ENCODE measurements around the gene ABLIM1.

Gene ABLIM1

GRCh38 chr10:114403541-114404161, 254.4 kb downstream of the ABLIM1 start:
- TF ChIP-seq EZH2phosphoT487 (IDR thresholded peaks at IDR 0.05; ENCODE audit: low read length), result no peak
- TF ChIP-seq CTCF (IDR thresholded peaks at IDR 0.05; ENCODE audit: low read length), result no peak
- TF ChIP-seq EZH2 (optimal IDR thresholded peaks at IDR 0.05; ENCODE audit: low read depth, low read length), result no peak
- no peaks in the 10 kb centered on the region for H3K36me3 ChIP-seq (replicated peaks; ENCODE audit: insufficient read depth, low read length)
- no peaks in the 10 kb centered on the region for H3K4me1 ChIP-seq (ENCODE audit: low read length)
- no peak overlapping the region for H2AFZ ChIP-seq (ENCODE audit: low read length)
- H3K4me3 ChIP-seq (ENCODE audit: low read length), result no peak overlapping the region
- H4K20me1 ChIP-seq (ENCODE audit: insufficient read depth, low read length), result no peaks in the 10 kb centered on the region
- H3K27ac ChIP-seq (ENCODE audit: low read length), result no peak overlapping the region
- H3K27me3 ChIP-seq (replicated peaks; ENCODE audit: insufficient read depth, low read length), result no peaks in the 10 kb centered on the region; the same call in 1 of the 2 replicates
- no peak overlapping the region for H3K9ac ChIP-seq (ENCODE audit: low read length)
- H3F3A ChIP-seq (ENCODE audit: insufficient read depth, low read length), result no peaks in the 10 kb centered on the region
- H3K4me2 ChIP-seq (ENCODE audit: low read depth, low read length), result peak overlapping the region; percentile 31; the same call in 1 of the 2 replicates
- H3K9me2 ChIP-seq (replicated peaks; ENCODE audit: insufficient read depth, low read length), result no peaks in the 10 kb centered on the region
- no peak for DNase-seq
- H3K79me2 ChIP-seq (ENCODE audit: low read length), result no peaks in the 10 kb centered on the region
- H3K9me3 ChIP-seq (replicated peaks; ENCODE audit: insufficient read depth, low read length), result no peaks in the 10 kb centered on the region

- Histone ChIP-seq H3K4me1 (ENCODE audit: low read length) (no peaks in the 10 kb centered on the region), H3K4me3 (ENCODE audit: low read length) (no peak overlapping the region), H3F3A (ENCODE audit: insufficient read depth, low read length) (no peaks in the 10 kb centered on the region), H2AFZ (ENCODE audit: low read length) (no peak overlapping the region), H3K9ac (ENCODE audit: low read length) (no peak overlapping the region), H3K79me2 (ENCODE audit: low read length) (no peaks in the 10 kb centered on the region), H3K27me3 (replicated peaks; ENCODE audit: insufficient read depth, low read length) (no peaks in the 10 kb centered on the region; the same call in 1 of the 2 replicates), H3K9me3 (replicated peaks; ENCODE audit: insufficient read depth, low read length) (no peaks in the 10 kb centered on the region), H3K27ac (ENCODE audit: low read length) (no peak overlapping the region), H3K4me2 (ENCODE audit: low read depth, low read length) (peak overlapping the region; percentile 31; the same call in 1 of the 2 replicates), H4K20me1 (ENCODE audit: insufficient read depth, low read length) (no peaks in the 10 kb centered on the region), H3K36me3 (replicated peaks; ENCODE audit: insufficient read depth, low read length) (no peaks in the 10 kb centered on the region), H3K9me2 (replicated peaks; ENCODE audit: insufficient read depth, low read length) (no peaks in the 10 kb centered on the region)
- no peak for DNase-seq
- TF ChIP-seq CTCF (IDR thresholded peaks at IDR 0.05; ENCODE audit: low read length) (no peak), EZH2 (optimal IDR thresholded peaks at IDR 0.05; ENCODE audit: low read depth, low read length) (no peak), EZH2phosphoT487 (IDR thresholded peaks at IDR 0.05; ENCODE audit: low read length) (no peak)
Measured at GRCh38 chr10:114402871-114403540, 255.1 kb downstream of the ABLIM1 start.

GRCh38 chr10:114402233-114402632, 255.8 kb downstream of the ABLIM1 start:
- H3K79me2 ChIP-seq (ENCODE audit: low read length), result no peaks in the 10 kb centered on the region
- no peak overlapping the region for H3K9ac ChIP-seq (ENCODE audit: low read length)
- H3F3A ChIP-seq (ENCODE audit: insufficient read depth, low read length), result no peaks in the 10 kb centered on the region
- no peak overlapping the region for H3K4me3 ChIP-seq (ENCODE audit: low read length)
- no peaks in the 10 kb centered on the region for H4K20me1 ChIP-seq (ENCODE audit: insufficient read depth, low read length)
- TF ChIP-seq EZH2phosphoT487 (IDR thresholded peaks at IDR 0.05; ENCODE audit: low read length) (no peak), CTCF (IDR thresholded peaks at IDR 0.05; ENCODE audit: low read length) (no peak), EZH2 (optimal IDR thresholded peaks at IDR 0.05; ENCODE audit: low read depth, low read length) (no peak)
- no peak overlapping the region for H2AFZ ChIP-seq (ENCODE audit: low read length)
- DNase-seq, result no peak
- H3K27me3 ChIP-seq (replicated peaks; ENCODE audit: insufficient read depth, low read length), result no peaks in the 10 kb centered on the region; the same call in 1 of the 2 replicates
- no peak overlapping the region for H3K4me2 ChIP-seq (ENCODE audit: low read depth, low read length)
- H3K4me1 ChIP-seq (ENCODE audit: low read length), result no peaks in the 10 kb centered on the region
- H3K27ac ChIP-seq (ENCODE audit: low read length), result no peak overlapping the region
- no peaks in the 10 kb centered on the region for H3K9me2 ChIP-seq (replicated peaks; ENCODE audit: insufficient read depth, low read length)
- H3K36me3 ChIP-seq (replicated peaks; ENCODE audit: insufficient read depth, low read length), result no peaks in the 10 kb centered on the region
- no peaks in the 10 kb centered on the region for H3K9me3 ChIP-seq (replicated peaks; ENCODE audit: insufficient read depth, low read length)

All from MM.1S (cell line).